Measurements from ENCODE around the gene HOXA3.

DNA sequence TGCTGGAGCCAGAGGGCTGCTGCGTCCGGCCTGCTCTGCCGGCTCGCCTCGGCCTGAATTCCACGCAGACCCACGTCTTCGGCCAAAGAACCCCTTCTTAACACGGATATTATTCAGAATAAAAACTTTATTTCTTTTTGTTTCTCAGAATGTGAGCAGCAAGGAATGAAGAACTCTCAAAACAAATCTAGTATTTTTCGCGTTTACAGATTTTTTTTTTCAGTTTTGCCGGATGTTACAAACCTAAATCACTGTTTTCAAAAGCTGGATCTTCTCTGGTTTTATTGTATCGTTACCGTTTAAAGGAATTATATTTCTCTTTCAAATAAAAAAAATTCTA, 45.5 kb downstream of the HOXA3 start:
- TF ChIP-seq, protein P1, sequence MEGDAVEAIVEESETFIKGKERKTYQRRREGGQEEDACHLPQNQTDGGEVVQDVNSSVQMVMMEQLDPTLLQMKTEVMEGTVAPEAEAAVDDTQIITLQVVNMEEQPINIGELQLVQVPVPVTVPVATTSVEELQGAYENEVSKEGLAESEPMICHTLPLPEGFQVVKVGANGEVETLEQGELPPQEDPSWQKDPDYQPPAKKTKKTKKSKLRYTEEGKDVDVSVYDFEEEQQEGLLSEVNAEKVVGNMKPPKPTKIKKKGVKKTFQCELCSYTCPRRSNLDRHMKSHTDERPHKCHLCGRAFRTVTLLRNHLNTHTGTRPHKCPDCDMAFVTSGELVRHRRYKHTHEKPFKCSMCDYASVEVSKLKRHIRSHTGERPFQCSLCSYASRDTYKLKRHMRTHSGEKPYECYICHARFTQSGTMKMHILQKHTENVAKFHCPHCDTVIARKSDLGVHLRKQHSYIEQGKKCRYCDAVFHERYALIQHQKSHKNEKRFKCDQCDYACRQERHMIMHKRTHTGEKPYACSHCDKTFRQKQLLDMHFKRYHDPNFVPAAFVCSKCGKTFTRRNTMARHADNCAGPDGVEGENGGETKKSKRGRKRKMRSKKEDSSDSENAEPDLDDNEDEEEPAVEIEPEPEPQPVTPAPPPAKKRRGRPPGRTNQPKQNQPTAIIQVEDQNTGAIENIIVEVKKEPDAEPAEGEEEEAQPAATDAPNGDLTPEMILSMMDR (IDR thresholded peaks at IDR 0.05 in 2 of 3, conservative IDR thresholded peaks at IDR 0.05 in 1 of 3; ENCODE audit: borderline replicate concordance in 1 of 3, insufficient read depth in 1 of 3, low read depth in 2 of 3, low read length in 2 of 3) = no peak
- TF ChIP-seq, protein P2, sequence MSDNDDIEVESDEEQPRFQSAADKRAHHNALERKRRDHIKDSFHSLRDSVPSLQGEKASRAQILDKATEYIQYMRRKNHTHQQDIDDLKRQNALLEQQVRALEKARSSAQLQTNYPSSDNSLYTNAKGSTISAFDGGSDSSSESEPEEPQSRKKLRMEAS (IDR thresholded peaks at IDR 0.05) = no peak
- TF ChIP-seq RAD21 (IDR thresholded peaks at IDR 0.05; ENCODE audit: low read depth) = no peak
- no peak for TF ChIP-seq EZH2 (IDR thresholded peaks at IDR 0.05)
- TF ChIP-seq ZNF274 (IDR thresholded peaks at IDR 0.05; ENCODE audit: low read depth, low read length) = no peak
- TF ChIP-seq REST (IDR thresholded peaks at IDR 0.05; ENCODE audit: low read depth) = no peak

Measured in HCT116 (cell line).